Measurements from ENCODE around the gene PLAA. TPM values are rescaled to one million over a fixed set of nuclear protein-coding genes. Genes with fewer than 3 reads are reported as not detected.
A peak's percentile ranks its signal among the peaks of the same experiment; 100 is the strongest.

Gene PLAA
- total RNA-seq, 4 donors from 2014 or later = 26.3 to 34.6 (median 29.3) TPM

GRCh38 chr9:26919698-26920097, 27.3 kb downstream of the PLAA start:
- intact Hi-C loops (cut with DNase I; ENCODE audit: low total_unique reads) = no loop called here
- no peak for DNase-seq (ENCODE audit: low spot score in 2 of 2)
- no peak overlapping the region for H3K4me3 ChIP-seq (ENCODE audit: low read depth, poor library complexity, severe bottlenecking)
- TF ChIP-seq CTCF (IDR thresholded peaks at IDR 0.05) = no peak
- TF ChIP-seq POLR2A (IDR thresholded peaks at IDR 0.05) = no peak
- WGBS, 2 donors = 36 to 41% methylated on average over 1 of the region's 1 CpG

- H3K4me3 ChIP-seq (ENCODE audit: low read depth, poor library complexity, severe bottlenecking) = no peak overlapping the region
- DNase-seq (ENCODE audit: low spot score in 2 of 2) = no peak
- intact Hi-C loops (cut with DNase I; ENCODE audit: low total_unique reads) = no loop called here
- no peak for TF ChIP-seq POLR2A (IDR thresholded peaks at IDR 0.05)
- no peak for TF ChIP-seq CTCF (IDR thresholded peaks at IDR 0.05)
- 90 to 93% methylated on average over 2 of the region's 2 CpGs for WGBS, 2 donors
These were observed 33.8 kb downstream of the PLAA start for GRCh38 chr9:26913138-26913668.

DNA sequence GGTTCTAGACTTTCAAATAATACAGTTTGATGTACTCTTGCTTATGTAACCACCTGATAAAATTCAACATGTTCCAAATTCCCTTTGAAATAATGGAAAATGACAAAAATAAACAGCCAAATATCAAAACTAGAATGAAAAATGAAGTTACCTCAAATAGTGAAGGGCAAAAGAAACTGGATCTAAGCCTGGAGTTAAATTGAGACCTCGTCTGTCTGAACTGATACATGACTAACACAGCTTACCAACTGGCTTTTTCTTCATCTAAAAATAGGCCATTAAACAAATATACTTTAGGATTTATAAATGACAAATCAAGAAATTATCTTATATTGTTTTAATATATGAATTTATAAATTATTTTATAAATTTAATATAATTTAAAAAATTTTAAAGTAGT, 42.4 kb downstream of the PLAA start:
- intact Hi-C loops (cut with DNase I; ENCODE audit: low total_unique reads) = no loop called here
- TF ChIP-seq CTCF (IDR thresholded peaks at IDR 0.05) (no peak), POLR2A (IDR thresholded peaks at IDR 0.05) (no peak)
- no peak for DNase-seq (ENCODE audit: low spot score in 2 of 2)
- H3K4me3 ChIP-seq (ENCODE audit: low read depth, poor library complexity, severe bottlenecking) = no peak overlapping the region
- 81 to 92% methylated on average over 1 of the region's 1 CpG for WGBS, 2 donors

DNA sequence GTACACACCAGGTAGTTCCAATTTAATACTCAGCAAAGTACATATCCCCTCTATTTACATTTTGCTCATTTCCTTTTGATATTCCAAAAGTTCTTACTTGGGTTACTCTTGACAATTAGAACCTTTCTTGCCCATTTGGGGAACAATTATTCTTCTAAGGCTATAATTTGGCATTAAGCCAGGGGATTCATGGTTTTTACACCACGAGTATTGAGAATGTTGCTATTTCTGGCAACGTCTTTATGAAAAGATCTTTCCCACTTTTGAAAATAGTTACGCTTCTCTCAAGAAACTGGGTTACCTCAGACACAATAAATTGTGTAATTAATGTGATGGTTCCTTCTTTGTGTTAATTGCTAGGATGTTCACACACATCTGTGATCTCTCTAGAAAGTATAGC, 43.0 kb downstream of the PLAA start:
- WGBS, 2 donors = 66 to 67% methylated on average over 3 of the region's 3 CpGs
- TF ChIP-seq CTCF (IDR thresholded peaks at IDR 0.05) (no peak), POLR2A (IDR thresholded peaks at IDR 0.05) (no peak)
- no peak overlapping the region for H3K4me3 ChIP-seq (ENCODE audit: low read depth, poor library complexity, severe bottlenecking)
- intact Hi-C loops (cut with DNase I; ENCODE audit: low total_unique reads) = no loop called here
- no peak for DNase-seq (ENCODE audit: low spot score in 2 of 2)

DNA sequence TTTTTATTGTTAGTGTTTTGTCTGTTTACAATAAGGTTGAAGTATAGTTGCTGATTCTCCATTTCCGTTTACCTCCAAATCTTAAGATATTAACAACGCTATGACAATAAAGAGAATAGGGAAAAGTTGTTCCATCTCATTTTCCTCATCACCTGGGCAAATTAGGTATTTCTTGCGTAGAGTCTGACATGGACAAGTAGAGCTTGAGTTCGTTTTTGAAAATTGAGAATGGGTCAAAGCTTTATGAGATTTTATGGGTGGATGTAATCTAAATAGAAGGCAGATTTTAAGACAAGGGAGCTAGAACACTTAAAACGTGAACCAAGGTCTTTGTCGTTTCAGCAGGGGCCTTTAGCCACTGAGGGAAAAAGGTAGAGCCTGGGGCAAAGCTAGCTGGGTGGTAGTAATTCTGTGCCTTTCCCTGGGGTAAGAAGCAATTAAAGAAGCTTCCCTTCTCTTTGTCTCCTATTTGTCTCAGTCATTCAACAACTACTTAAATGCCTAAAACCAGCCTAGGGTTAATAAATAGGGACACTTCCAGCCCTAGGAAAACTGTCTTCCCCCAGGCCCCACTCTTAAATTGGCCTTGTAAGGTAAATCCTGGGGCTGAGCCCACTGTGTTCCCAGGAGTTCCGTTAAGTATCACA, 53.9 kb downstream of the PLAA start:
- intact Hi-C loops (cut with DNase I; ENCODE audit: low total_unique reads) = no loop called here
- DNase-seq (ENCODE audit: low spot score in 2 of 2) = no peak
- H3K4me3 ChIP-seq (ENCODE audit: low read depth, poor library complexity, severe bottlenecking) = peak overlapping the region; percentile 95
- WGBS, 2 donors = 16 to 27% methylated on average over 7 of the region's 7 CpGs
- TF ChIP-seq CTCF (IDR thresholded peaks at IDR 0.05) (no peak), POLR2A (IDR thresholded peaks at IDR 0.05) (no peak)

All from lower leg skin (tissue), 4 donors.